Fibroblast of skin of right biceps (primary cell): ENCODE measurements around the gene UBE2S.
"Not testable (repeated sequence)": the region's sequence is repeated elsewhere in the genome, so short reads cannot be mapped to it uniquely, and the experiment has no call there.

Source experiments
- DNase-seq: peaks from one replicate; pipeline ENCODE4 v3.0.0-alpha.2; 2013

UBE2S gene

DNA sequence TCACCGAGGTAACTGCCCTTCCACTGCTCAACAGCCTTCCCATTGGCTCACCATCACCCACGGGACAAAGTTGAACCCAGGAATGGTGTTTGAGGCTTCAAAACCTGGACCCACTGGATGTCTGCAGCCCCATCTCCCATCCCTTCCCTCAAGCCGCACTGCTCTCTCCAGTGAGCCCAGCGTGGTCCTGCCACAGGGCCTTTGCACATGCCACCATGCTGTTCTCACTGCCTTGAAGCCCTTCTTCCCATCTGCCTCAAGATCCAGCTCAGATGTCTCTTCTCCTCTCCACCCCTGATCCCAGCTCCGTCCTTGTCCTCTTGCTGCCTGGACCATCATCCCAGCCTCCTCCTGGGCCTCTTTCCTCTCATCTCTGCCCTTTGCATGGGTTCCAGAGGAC lies 31.5 kb upstream of the UBE2S start:
- no peak for DNase-seq

DNA sequence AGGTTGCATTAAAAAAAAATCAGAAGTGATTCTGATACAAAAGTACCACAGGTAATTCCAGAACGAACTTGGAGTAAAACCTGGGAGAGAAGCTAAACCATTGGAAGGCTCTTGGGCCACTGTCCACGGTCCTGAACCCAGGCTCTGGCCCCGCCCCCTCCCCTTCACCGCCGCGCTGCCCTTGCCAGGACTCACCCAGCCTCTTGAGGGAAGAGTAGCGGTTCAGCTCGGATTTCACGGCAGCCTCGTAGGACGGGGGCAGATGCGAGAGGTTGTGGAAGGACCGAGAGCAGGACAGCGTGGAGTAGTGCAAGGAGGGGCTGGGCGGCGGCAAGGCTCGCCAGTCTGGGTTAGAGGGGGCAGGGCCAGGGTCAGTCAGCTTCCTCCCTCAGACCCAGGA lies 29.8 kb upstream of the UBE2S start:
- peak; percentile 56 for DNase-seq

DNA sequence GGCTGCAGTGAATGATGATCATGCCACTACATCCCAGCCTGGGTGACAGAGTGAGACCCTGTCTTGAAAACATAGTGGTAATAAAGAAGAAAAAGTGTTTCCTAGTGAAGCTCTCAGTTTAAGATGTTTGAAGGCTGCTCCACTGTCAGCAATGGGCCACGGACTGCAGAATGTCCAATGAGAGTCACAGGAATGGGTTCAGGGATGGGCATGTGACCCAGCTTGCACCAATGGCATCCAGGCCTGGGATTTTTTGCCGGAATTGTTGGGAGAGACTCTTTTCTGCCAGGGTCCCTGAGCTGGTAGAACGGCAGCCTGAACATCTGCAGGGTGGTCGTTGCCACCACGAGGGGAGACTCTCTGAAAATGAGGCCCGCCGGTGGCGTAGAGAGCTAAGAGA lies 29.3 kb upstream of the UBE2S start:
- DNase-seq = no peak

DNA sequence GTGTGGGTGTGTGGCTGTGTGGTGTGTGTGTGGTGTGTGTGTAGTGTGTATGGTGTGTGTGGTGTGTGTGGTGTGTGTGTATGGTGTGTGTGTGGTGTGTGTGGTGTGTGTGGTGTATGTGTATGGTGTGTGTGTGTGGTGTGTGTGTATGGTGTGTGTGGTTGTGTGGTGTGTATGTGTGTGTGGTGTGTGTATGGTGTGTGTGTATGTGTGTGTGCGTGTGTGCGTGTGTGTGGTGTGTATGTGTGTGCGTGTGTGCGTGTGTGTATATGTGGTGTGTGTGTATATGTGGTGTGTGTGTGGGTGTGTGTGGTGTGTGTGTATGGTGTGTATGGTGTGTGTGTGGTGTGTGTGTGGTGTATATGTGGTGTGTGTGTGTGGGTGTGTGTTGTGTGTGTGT lies 27.4 kb upstream of the UBE2S start:
- DNase-seq = no peak

DNA sequence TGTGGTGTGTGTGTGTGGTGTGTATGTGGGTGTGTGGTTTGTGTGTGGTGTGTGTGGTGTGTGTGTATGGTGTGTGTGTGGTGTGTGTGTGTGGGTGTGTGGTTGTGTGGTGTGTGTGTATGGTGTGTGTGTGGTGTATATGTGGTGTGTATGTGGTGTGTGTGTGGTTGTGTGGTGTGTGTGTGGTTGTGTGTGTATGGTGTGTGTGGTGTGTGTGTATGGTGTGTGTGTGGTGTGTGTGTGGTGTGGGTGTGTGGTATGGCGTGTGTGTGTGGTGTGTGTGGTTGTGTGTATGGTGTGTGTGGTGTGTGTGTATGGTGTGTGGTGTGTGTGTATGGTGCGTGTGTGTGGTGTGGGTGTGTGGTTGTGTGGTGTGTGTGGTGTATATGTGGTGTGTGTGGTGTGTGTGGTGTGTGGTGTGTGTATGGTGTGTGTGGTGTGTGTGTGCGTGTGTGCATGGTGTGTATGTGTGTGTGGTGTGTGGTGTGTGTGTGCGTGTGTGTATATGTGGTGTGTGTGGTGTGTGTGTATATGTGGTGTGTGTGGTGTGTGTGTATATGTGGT lies 26.9 kb upstream of the UBE2S start:
- DNase-seq = no peak

DNA sequence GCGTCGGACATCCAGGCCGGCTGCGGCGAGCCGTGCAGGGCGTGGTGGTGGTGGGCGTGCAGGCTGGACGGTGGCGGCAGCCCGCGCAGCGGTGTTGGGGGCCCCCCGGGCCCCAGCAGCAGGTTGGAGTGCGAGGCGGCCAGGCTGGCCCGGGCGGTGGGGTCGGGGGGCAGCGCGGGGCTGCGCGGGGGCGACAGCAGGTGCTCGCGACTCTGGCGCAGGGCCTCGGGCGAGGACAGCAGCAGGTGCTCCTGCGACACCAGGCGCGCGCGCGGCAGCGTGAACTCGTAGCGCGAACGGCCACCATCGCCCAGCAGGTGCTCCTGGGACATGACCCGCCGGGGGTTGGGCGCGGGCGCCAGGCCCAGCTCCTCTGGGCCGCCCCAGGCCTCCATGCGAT lies 25.7 kb upstream of the UBE2S start:
- DNase-seq = no peak

DNA sequence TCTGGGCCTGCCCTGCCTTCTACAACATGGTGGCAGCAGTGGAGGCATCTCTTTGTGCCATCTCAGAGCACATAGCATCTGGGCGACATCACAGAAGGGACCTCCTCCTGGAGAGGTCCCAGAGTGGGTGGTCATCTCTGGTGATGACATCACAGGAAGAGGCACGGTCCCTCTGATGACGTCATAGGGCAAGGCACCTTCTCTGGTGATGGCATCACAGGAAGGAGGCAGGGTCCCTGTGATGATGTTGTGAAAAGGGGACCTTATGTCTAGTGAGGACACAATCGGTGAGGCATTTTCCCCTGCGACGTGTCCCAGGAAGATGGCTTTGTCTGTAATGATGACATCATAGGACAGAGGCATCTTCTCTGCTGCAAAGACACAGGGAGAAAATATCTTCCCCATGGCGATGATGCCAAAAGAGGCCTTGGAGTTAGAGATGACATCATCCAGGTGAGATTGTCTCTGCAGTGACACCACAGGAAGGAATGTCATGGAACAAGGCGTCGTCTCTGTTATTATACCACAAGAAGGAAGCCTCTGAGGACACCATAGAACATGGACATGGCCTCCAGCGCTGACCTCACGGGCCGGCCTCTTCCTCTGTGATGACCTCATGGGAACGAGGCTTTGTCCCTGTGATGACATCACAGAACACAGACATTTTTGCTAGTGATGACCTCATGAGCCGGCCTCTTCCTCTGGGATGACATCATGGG lies 24.8 kb upstream of the UBE2S start:
- DNase-seq = no peak

DNA sequence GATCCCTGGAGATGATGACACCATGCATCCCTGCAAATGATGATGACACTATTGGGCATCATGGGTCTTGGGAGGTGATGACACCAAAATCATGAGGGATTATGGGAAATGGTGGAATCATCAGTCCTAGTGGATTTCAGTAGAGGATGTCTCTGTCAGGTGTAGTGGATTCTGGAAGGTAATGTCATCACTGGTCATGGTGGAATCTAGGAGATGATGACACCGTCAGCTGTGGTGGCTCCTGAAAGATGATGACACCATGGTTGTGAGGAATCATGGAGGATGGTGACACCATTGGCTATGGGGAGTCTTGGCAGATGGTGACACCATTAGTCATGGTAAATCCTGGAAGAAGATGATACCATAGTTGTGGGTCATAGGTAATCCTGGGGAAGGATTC lies 23.6 kb upstream of the UBE2S start:
- no peak for DNase-seq

DNA sequence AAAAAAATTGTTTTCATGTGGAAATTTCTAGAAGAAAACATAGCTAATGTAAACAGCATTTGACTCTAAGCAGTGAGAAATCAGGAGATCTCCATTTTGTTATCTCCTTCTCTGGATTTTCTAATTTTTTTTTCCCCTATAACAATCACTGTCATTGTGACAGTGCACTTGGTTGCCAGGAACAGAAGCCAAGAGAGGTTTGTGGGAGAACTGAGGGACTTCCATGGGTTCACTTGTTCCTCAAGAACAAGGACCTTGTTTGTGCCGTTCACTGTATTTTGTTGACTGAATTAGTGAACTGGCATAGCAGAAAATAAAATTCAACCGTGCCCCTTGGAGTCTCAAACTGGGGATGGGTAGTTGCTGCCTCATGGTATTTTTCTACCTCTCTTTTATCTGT lies 18.5 kb upstream of the UBE2S start:
- no peak for DNase-seq

DNA sequence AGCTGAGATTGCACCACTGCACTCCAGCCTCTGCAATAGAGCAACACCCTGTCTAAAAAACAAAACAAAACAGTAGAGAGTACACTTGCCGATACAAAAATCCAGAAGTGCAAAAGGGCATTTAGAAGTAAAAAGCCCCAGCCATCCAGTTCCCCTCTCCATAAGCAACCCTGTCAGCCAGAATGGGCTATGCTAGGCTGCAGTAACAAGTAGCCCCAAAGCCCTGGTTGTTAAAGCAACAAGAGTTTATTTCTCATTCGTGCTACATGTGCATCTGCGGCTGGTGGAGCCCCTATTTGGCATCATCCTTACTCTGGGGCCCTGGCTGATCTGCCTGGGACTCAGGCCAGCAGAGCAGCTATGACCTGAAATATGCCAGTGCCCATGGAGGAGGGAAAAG lies 16.9 kb upstream of the UBE2S start:
- no peak for DNase-seq

DNA sequence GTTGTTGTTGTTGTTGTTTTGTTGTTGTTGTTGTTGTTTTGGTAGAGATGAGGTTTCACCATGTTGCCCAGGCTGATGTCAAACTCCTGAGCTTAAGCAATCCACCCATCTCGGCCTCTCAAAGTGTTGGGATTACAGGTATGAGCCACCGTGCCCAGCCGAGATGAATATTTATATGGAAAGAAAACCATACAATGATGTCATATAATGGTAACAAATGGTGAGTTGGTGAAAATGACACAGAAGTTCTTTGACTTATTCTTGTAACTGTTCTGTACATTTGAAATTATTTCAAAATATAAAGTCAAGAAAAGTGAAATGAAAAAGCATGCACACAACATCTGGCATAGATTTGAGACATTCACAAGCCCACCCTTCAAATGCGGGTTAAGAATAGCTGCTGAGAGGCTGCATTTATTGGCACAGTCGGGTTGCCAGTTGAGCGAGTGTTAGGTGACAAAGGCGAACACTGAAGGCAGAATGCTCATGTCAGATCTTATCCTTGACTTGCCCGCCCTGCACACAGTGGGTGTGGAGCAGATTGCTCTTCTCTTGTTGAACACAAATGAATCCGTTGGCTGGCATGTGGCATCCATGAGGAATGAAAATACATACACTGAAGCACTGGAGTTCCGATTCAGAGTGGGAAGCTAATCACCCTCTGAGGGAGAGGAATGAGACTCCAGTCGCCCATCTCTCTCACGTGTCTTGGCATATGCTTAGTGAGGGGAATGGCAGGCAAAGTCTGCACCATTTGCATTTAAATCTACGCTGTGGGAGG lies 15.8 kb upstream of the UBE2S start:
- DNase-seq = no peak

DNA sequence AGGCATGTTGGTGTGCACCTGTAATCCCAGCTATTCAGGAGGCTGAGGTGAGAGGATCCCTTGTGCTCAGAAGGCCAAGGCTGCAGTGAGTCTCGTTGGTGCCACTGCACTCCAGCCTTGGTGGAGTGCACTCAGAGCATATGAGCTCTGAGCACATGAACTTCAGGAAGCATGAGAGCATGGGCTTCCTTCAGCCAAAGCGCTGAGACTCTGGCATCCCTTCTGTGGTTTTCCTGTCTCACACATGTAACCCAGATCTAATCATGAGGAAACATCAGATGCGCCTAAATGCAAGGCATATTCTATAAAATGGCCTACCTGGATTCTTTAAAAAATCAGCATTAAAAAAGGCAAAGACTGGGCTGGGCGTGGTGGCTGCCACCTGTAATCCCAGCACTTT lies 13.7 kb upstream of the UBE2S start:
- not testable (repeated sequence) for DNase-seq

DNA sequence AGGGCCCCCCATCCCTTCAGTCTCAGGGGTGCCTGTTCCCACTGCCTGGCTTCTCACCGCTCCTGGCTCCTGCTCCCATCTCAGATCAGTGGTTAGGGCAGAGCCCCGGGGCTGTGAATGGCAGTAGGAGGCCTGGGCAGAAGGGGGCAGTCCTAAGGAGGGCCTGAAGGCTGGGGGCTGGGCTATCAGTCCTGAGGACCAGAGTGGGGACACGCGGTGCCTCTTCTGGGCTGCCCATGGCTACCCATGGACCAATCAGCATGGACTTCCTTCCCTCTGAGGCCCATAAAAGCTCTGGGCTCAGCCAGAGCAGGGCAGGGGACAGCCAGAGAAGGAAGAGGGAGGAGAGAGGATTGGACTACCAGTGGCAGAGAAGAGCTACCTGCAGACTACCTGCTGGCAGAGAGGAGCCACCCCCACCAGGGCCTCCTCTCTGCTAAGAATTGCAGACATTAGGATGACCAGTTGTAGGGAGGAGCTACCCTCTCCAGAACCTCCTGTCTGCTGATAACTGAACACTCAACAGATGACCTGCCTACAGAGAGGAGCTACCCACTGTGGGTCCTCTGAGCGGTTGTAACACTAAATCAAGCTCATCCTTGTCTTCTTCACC lies 12.1 kb upstream of the UBE2S start:
- no peak for DNase-seq

DNA sequence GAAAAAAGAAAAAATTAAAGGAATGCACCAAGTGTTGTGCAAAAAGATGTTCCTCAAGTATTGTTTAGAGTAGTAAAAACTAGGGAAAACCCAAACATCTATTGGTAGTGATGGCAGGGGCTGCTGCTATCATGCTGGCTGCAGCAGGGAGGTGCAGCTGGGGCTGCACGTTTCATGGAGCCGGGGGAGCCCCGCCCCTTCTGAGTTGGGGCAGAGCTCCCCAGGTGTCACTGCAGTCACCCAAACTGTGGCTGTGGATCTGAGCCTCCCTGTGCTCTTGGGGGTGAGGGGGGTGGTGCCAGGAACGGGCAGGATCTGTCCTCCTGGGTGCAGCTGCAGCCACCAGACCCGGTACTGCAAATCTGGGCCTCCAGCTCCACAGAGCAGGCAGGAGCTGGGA lies 11.5 kb upstream of the UBE2S start:
- DNase-seq = no peak

DNA sequence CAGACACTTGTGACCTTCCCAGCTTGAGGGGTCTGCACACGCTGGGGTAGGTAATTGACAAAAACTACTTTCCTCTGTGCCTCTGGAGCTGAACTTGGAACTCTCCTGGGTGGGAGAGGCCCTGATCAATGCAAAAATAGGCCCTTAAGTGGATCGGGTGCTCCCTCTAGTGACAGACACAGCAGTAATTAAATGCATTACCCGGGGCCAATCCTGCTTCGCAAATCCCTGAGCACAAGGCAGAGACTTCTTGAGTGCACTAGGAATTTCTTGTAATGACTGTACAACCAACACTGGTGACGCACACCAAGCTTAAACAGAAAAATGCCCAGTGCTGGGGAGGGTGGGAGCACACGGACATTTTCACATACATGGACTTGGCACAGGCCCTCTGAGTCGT lies 10.6 kb upstream of the UBE2S start:
- peak; percentile 79 for DNase-seq

DNA sequence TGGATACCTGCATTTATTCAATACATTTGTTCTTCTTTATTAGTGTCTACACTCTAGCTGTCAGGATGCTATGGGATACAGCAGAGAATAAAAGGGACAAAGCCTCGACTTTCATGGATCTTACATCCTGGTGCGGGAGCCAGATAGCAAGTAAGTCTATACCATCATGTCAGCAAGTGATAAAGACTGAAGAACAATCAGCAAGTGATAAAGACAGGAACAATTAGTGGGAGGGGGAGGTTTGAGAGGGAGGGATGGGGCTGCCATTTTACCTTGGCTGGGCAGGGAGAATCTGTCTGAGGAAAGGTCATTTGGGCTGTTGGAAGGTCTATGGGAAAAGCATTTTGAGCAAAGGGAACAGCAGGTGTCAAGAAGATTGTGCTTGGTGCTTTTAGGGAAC lies 2.6 kb upstream of the UBE2S start:
- DNase-seq = no peak

DNA sequence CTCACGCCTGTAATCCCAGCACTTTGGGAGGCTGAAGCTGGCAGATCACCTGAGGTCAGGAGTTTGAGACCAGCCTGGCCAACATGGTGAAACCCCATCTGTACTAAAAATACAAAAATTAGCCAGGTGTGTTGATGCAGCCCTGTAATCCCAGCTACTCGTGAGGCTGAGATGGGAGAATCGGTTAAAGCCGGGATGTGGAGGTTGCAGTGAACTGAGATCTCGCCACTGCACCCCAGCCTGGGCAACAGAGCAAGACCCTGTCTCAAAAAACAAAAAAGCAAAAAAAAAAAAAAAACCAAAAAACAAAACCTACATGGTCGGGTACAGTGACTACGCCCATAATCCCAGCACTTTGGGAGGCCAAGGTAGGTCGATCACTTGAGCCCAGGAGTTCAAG lies 1.6 kb upstream of the UBE2S start:
- not testable (repeated sequence) for DNase-seq

DNA sequence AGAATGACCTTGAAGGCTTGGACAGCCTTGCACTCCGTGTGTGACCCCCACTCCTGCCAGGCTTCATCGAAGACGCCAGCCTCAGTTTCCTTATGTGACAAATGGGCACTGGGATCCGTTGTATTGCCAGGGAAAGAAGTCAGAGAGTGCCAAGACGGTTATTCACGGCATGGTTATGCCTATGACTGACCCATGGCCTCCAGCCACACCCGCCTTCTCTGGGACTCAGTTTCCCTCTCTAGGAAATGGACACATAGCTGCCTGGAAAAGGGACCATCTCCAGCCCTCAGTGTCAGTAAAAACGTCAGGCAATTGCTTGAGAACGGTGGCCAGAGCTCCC lies 915 bp upstream of the UBE2S start:
- DNase-seq = no peak

DNA sequence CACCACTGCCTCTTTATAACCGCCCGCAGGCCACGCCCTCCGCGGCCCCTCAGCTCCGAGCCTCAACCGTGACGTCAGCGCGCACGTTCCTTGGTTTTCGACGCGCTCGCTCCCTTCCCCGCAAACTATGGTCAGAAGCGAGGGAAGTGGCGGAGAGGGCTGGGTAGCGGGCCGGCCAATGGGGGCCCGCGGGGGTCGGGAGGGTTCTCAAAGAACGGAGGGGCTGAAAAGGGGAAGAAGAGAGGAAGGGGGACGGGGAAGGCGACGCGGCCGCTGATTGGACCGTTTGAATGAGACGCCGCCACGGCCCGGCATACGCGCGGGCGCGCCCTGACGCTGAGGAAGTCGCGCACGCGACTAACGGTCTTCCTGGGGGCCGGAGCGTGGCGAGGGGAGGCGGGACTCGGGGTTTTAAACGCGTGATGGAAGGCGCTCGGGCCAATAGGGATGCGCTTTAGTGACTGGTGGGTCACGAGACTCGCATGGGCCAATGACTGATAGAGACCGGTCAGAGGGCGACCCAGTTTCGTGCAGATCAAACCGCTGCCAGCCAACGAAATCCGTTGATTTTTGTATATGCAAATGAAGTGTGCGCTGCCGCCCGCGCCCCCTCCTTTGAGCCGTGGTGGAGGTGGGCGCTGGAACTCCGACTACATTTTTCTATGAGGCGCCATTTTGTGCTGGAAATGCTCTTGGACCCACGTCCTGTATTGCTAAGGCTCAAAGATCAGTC lies 378 bp upstream of the UBE2S start:
- peak; percentile 100 for DNase-seq

DNA sequence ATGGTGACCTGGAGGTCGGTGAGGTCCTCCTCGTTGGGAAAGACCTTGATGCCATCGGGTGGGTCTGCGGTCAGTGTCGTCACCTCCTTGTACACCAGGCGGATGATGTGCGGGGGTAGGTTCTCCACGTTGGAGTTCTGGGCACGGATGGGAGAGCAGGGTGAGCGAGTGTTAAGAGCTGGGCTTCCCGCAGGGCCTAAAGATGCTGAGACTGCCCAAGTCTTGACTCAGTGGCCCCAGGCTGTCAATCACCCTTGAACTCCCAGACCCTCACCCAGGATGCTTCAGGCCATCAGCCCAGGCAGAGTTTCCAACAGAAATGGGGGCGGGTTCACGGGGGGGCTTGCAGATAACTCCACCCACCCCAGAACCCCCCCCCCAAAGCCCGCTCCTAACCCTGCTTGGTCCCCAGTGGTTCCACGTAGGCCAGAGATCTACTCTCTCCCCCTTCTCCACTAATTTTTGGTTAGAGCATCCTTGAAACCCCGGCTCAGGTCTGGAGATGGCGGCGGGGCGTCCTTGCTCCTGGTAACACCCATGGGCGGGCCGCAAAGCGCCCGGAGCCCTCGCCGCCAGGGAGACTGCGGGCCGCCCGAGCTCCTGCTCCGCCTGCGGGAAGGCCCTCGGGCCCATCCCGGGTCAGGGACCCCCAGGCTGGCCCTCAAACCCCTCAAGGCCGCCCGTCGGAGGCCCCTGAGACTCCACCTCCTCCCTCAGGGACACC lies 600 bp downstream of the UBE2S start:
- DNase-seq = peak; percentile 19

DNA sequence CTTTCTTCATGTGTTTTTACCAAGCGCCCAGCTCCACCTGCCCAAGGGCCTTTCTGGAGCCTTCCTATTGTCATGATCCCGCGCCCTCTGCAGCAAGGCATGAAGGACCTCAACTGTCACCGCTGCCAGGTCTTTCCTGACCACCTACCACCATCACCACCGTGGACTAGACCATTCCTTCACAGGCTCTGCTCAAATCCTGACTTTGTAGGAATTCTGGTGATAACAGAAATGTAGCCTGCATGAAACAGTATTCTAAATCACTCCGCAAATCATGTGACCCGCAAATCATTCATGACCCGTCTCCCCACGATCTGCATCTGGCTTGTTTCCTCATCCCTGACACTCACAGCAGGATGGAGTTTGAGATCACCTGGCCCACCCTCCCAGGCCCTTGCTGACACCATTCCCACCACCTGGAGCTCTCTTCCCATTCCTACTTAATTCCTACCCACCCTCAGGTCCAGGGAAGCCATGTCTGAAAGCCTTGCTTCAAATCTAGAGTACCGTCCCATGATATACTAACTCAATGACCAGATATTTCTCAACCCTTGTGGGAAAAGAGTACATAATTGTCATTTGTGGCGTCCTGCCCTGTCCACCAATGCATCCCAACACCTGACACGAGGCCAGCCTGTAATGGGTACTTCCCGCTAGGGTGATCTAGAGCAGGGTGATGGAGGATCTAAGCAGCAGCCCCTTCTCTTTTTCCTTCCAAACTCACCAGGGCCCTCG lies 1.3 kb downstream of the UBE2S start:
- no peak for DNase-seq

DNA sequence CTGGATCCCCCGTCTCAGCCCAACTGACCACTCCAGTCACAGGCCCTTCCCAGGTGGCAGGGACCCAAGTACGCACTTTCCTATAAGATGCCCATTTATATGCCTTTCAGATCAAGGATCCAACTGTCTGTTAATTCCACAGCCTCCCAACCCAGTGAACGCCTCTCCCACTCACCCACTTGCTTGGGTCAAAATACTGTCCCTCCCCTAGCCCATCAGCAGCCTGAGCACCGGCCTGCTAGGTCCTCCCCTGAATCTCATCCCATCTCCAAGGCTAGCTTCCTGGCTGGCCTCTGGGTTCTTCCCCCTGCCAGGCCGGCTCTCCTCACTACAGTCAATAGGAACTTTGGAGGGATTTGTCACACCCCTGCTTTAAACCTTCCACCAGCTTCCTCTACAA lies 1.9 kb downstream of the UBE2S start:
- no peak for DNase-seq
